Hippocampal formation (tissue), 2 donors: ENCODE measurements around the gene OR13C3.
"Not testable (repeated sequence)": the region's sequence is repeated elsewhere in the genome, so short reads cannot be mapped to it uniquely, and the experiment has no call there.

Experiments used
- DNase-seq, 2 donors: peaks; one replicate each; lab custom pipeline; 2025; lab: John Stamatoyannopoulos, UW

Gene OR13C3

GRCh38 chr9:104536756-104537155 is at the start of gene OR13C3:
Gene OR13C3 (minus strand): TSS chr9:104536856. CDS start chr9:104536723, 133 bp downstream.
- DNase-seq, result no peak

GRCh38 chr9:104580562-104580961 is 43.9 kb upstream of the OR13C3 start:
- no peak for DNase-seq

- DNase-seq, result no peak
Measured at GRCh38 chr9:104577263-104577662, 40.6 kb upstream of the OR13C3 start.

GRCh38 chr9:104575456-104575855 is 38.8 kb upstream of the OR13C3 start:
- DNase-seq, result no peak

- DNase-seq, result no peak
Measured at GRCh38 chr9:104572612-104573011, 36.0 kb upstream of the OR13C3 start.

GRCh38 chr9:104568868-104569267 is 32.2 kb upstream of the OR13C3 start, which contains the start of gene OR13C8:
Gene OR13C8 (plus strand): TSS chr9:104569168. CDS start chr9:104569168, 0 bp downstream.
- no peak for DNase-seq

GRCh38 chr9:104564358-104564757 is 27.7 kb upstream of the OR13C3 start:
- no peak for DNase-seq

GRCh38 chr9:104556830-104557634 is 20.4 kb upstream of the OR13C3 start:
- DNase-seq, result no peak

- no peak for DNase-seq
Measured at GRCh38 chr9:104555521-104555920, 18.9 kb upstream of the OR13C3 start.

GRCh38 chr9:104553261-104553660 is 16.6 kb upstream of the OR13C3 start:
- DNase-seq, result no peak

- DNase-seq, result no peak
Measured at GRCh38 chr9:104544644-104545043, 8.0 kb upstream of the OR13C3 start.

- DNase-seq, result no peak
Measured at GRCh38 chr9:104539275-104539674, 2.6 kb upstream of the OR13C3 start.

GRCh38 chr9:104527109-104527508 is 9.5 kb downstream of the OR13C3 start, which contains the start of gene OR13C4:
Gene OR13C4 (minus strand): TSS chr9:104527209. CDS start chr9:104527209, 0 bp downstream.
- DNase-seq, result no peak

GRCh38 chr9:104520241-104520640 is 16.4 kb downstream of the OR13C3 start:
- DNase-seq, result not testable (repeated sequence)

GRCh38 chr9:104514901-104515300 is 21.8 kb downstream of the OR13C3 start:
- no peak for DNase-seq

GRCh38 chr9:104506565-104506964 is 30.1 kb downstream of the OR13C3 start:
- DNase-seq, result no peak

GRCh38 chr9:104503963-104504362 is 32.7 kb downstream of the OR13C3 start, which contains the start of gene OR13F1:
Gene OR13F1 (plus strand): TSS chr9:104504263. CDS start chr9:104504263, 0 bp downstream.
- DNase-seq, result no peak

- no peak for DNase-seq
Measured at GRCh38 chr9:104503440-104503839, 33.2 kb downstream of the OR13C3 start.

- DNase-seq, result peak in 1 of 2 donors; percentile 20
Measured at GRCh38 chr9:104494808-104495207, 41.8 kb downstream of the OR13C3 start.
